Mesendoderm (in vitro differentiated cells): Measurements from ENCODE around the gene CEBPG.

Source experiments
- DNase-seq: peaks from one replicate; pipeline ENCODE4 v3.0.0; 2013
- H2AK5ac ChIP-seq: 2 replicates; pipeline ENCODE4 v1.6.1; 2013; ENCODE audit warnings: low read length, inconsistent platforms
- H2BK120ac ChIP-seq: 2 replicates; pipeline ENCODE4 v1.6.1; 2013; ENCODE audit warnings: low read depth, mild to moderate bottlenecking, low read length, moderate library complexity, mixed read lengths
- H2BK15ac ChIP-seq: replicated peaks from 2 replicates; pipeline ENCODE4 v1.6.1; 2013; ENCODE audit warnings: low read depth, mild to moderate bottlenecking, moderate library complexity
- H2BK5ac ChIP-seq: 2 replicates; pipeline ENCODE4 v1.6.1; 2013; ENCODE audit warnings: low read length, inconsistent platforms
- H3K18ac ChIP-seq: 2 replicates; pipeline ENCODE4 v1.6.1; 2013; ENCODE audit warnings: mild to moderate bottlenecking, low read length, mixed read lengths
- H3K23ac ChIP-seq: one replicate; pipeline ENCODE4 v1.6.1; 2013; ENCODE audit warnings: low read length
- H3K27ac ChIP-seq: 2 replicates; pipeline ENCODE4 v1.5.1; 2013; ENCODE audit warnings: low read depth, mild to moderate bottlenecking, inconsistent platforms, low read length, moderate library complexity
- H3K27me3 ChIP-seq: 2 replicates; pipeline ENCODE4 v1.6.1; 2013; ENCODE audit warnings: low read length, control low read depth, mild to moderate bottlenecking, inconsistent platforms; ENCODE audit not compliant: insufficient read depth, poor library complexity
- H3K36me3 ChIP-seq: 2 replicates; pipeline ENCODE4 v1.6.1; 2013; ENCODE audit warnings: low read length, inconsistent platforms; ENCODE audit not compliant: control insufficient read depth, insufficient read depth
- H3K4ac ChIP-seq: one replicate; pipeline ENCODE4 v1.6.1; 2013; ENCODE audit warnings: low read depth, mild to moderate bottlenecking, low read length, moderate library complexity
- H3K4me1 ChIP-seq: 2 replicates; pipeline ENCODE4 v1.6.1; 2013; ENCODE audit warnings: low read depth, low read length, inconsistent platforms; ENCODE audit not compliant: control insufficient read depth
- H3K4me2 ChIP-seq: 2 replicates; pipeline ENCODE4 v1.6.1; 2013; ENCODE audit warnings: low read length
- H3K4me3 ChIP-seq: 2 replicates; pipeline ENCODE4 v1.5.1; 2013; ENCODE audit warnings: mild to moderate bottlenecking, low read length
- H3K56ac ChIP-seq: one replicate; pipeline ENCODE4 v1.6.1; 2013; ENCODE audit warnings: low read length
- H3K79me1 ChIP-seq: 2 replicates; pipeline ENCODE4 v1.6.1; 2013; ENCODE audit warnings: low read length, inconsistent platforms
- H3K79me2 ChIP-seq: 2 replicates; pipeline ENCODE4 v1.6.1; 2013; ENCODE audit warnings: mild to moderate bottlenecking, low read length; ENCODE audit not compliant: control insufficient read depth, insufficient read depth
- H3K9ac ChIP-seq: 2 replicates; pipeline ENCODE4 v1.6.1; 2013; ENCODE audit warnings: low read length, inconsistent platforms
- H4K5ac ChIP-seq: one replicate; pipeline ENCODE4 v1.6.1; 2013; ENCODE audit warnings: low read length
- H4K8ac ChIP-seq: one replicate; pipeline ENCODE4 v1.6.1; 2013; ENCODE audit warnings: low read depth, mild to moderate bottlenecking, control low read depth, low read length, moderate library complexity
- WGBS: extraction: QIAGEN DNeasy Blood & Tissue Kit; methylation state at CpG from one replicate; pipeline ENCODE4 v1.1.7; 2013; ENCODE audit warnings: low lambda C conversion rate, missing lambda C conversion rate; ENCODE audit not compliant: insufficient coverage; ENCODE audit errors: extremely low coverage; 5-methylcytosine and 5-hydroxymethylcytosine counted together

Gene CEBPG

DNA sequence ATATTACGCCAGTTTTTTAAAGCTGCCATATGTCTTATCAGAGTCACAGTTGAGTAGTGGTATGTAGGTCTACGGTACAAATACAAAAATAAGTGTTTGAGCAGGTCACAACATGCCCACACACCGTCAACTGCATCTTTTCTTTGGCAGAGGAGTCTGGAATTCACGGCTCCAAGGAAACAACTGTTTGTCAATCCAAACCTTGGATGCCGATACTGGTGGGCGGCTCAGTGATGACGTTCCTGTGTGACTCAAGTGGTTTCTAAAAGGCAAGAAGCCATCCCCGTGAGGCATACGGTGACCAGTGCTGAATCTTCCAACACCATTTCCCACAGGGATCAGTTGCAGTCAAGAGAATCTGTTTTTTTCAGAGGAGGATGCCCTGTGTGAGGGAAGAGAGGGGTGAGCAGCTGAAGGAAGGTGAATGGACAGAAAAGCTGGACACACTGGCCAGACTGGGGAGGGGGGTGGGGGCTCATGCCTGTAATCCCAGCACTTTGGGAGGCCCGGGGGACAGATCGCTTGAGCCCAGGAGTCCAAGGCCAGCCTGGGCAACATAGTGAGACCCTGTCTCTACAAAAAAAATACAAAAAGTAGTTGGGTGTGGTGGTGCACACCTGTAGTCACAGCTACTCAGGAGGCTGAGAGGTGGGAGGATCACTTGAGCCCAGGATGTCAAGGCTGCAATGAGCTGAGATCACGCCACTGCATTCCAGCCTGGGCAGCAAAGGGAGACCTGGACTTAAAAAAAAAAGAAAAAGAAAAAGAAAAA is 22.8 kb upstream of the CEBPG start:
- Histone ChIP-seq H3K4me2 (no peak overlapping the region), H3K79me2 (no peaks in the 10 kb centered on the region), H2BK120ac (no peak overlapping the region), H3K9ac (no peak overlapping the region), H3K56ac (no peak overlapping the region), H3K23ac (no peak overlapping the region), H4K5ac (no peak overlapping the region), H3K18ac (no peak overlapping the region), H3K27ac (no peak overlapping the region), H3K36me3 (no peaks in the 10 kb centered on the region), H3K79me1 (no peaks in the 10 kb centered on the region), H2BK15ac (no peak overlapping the region), H2BK5ac (no peak overlapping the region), H3K4ac (no peak overlapping the region), H2AK5ac (no peak overlapping the region), H3K4me3 (no peak overlapping the region), H3K27me3 (no peaks in the 10 kb centered on the region), H3K4me1 (no peaks in the 10 kb centered on the region), H4K8ac (no peak overlapping the region)
- no CpG with 5 or more reads among the region's 12 CpGs for WGBS
- DNase-seq = no peak

DNA sequence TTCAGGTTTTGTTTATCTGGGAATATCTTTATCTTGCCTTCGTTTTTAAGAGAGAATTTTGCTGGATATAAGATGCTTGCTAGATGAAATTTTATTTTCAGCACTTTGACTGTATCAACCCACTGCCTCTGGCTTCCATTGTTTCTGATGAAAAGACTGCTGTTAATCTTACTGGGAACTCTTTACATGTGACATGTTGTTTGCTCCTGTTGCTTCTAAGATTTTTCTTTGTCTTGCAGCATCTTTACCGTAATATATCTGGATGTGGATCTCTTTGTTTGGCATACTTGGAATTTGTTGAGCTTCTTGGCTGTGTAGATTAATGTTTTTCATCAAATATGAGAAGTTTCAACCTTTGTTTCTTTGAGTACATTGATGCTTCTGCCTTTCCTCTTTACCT is 18.0 kb upstream of the CEBPG start:
- Histone ChIP-seq H4K8ac (no peak overlapping the region), H2BK120ac (no peak overlapping the region), H3K27ac (no peak overlapping the region), H3K23ac (no peak overlapping the region), H3K27me3 (no peaks in the 10 kb centered on the region), H4K5ac (no peak overlapping the region), H3K9ac (no peak overlapping the region), H3K18ac (no peak overlapping the region), H2AK5ac (no peak overlapping the region), H3K36me3 (no peaks in the 10 kb centered on the region), H2BK5ac (no peak overlapping the region), H3K79me2 (no peaks in the 10 kb centered on the region), H3K56ac (no peak overlapping the region), H3K4me1 (no peaks in the 10 kb centered on the region), H3K4me3 (no peak overlapping the region), H2BK15ac (no peak overlapping the region), H3K79me1 (no peaks in the 10 kb centered on the region), H3K4ac (no peak overlapping the region), H3K4me2 (no peak overlapping the region)
- no peak for DNase-seq
- no CpG with 5 or more reads among the region's 2 CpGs for WGBS

DNA sequence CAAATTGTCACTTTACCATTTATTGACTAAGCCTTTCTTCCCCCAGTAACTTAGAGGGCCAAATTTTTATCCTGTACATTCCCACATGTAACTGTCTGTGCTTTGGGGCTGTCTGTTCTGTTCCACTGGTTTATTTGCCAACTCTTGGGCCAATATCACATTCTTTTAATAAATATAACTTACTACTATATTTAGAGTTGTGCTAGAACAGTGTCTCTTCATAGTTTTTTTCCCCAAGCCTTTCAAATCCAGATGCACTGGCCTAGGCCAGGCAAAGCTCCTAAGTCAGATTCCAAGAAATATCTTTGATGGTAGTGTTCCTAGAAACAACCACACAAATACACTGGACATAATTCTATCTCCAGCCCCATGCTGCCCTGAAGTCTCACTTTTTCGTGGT is 16.0 kb upstream of the CEBPG start:
- no peak for DNase-seq
- H3K4ac ChIP-seq = no peak overlapping the region
- no peaks in the 10 kb centered on the region for H3K36me3 ChIP-seq
- no peak overlapping the region for H3K27ac ChIP-seq
- no peak overlapping the region for H3K56ac ChIP-seq
- no peak overlapping the region for H3K4me3 ChIP-seq
- no CpG with 5 or more reads among the region's 1 CpG for WGBS
- H4K8ac ChIP-seq = no peak overlapping the region
- H3K79me2 ChIP-seq = no peaks in the 10 kb centered on the region
- H2AK5ac ChIP-seq = no peak overlapping the region
- H4K5ac ChIP-seq = no peak overlapping the region
- no peaks in the 10 kb centered on the region for H3K79me1 ChIP-seq
- H3K9ac ChIP-seq = no peak overlapping the region
- H3K4me1 ChIP-seq = no peaks in the 10 kb centered on the region
- H2BK120ac ChIP-seq = no peak overlapping the region
- no peak overlapping the region for H3K23ac ChIP-seq
- no peaks in the 10 kb centered on the region for H3K27me3 ChIP-seq
- no peak overlapping the region for H3K18ac ChIP-seq
- no peak overlapping the region for H2BK15ac ChIP-seq
- no peak overlapping the region for H2BK5ac ChIP-seq
- H3K4me2 ChIP-seq = no peak overlapping the region

DNA sequence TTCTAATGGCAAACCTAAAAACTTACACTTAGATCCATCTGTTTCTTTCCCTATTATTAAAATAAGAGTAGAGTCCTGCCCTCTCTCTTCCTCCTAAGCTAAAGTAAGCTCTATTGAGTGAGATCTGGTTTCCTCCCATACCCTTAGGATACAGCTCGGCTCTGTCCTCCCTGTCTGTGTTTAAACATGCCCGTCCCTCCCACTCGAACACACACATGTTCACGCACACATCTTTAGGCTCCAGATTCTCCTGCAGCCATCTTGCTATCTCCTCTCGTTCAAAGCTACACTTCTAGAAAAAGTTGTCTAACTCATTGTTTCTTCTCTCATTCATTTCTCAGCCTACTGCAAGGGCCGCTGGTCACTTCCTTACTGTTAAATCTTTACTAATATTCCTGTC is 15.1 kb upstream of the CEBPG start:
- no peak overlapping the region for H3K23ac ChIP-seq
- H3K56ac ChIP-seq = no peak overlapping the region
- no peak overlapping the region for H3K9ac ChIP-seq

DNA sequence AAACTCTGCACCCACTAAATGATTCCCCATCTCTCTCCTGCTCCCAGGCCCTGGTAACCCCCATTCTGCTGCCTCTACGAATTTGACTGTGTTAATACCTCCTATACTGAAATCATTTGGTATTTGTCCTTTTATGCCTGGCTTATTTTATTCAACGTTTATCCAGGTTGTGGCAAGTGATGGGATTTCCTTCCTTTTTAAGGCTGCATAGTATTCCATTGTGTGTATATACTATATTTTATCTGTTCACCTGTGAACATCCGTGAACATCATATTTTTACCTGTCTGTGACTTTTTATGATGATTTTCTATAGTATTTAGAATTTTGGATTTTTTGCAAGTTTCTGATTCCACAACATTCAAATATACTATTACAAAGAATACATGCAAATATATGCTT is 13.9 kb upstream of the CEBPG start:
- no peak overlapping the region for H4K8ac ChIP-seq

More for the DNA sequence above, 15.1 kb upstream of the CEBPG start:
- DNase-seq = no peak
- Histone ChIP-seq H3K18ac (no peak overlapping the region), H3K27ac (no peak overlapping the region), H2AK5ac (no peak overlapping the region), H3K4ac (no peak overlapping the region), H3K79me1 (no peaks in the 10 kb centered on the region), H3K27me3 (no peaks in the 10 kb centered on the region), H3K36me3 (no peaks in the 10 kb centered on the region), H2BK120ac (no peak overlapping the region), H4K8ac (no peak overlapping the region), H3K79me2 (no peaks in the 10 kb centered on the region), H3K4me3 (no peak overlapping the region), H3K4me2 (no peak overlapping the region), H3K4me1 (no peaks in the 10 kb centered on the region), H4K5ac (no peak overlapping the region), H2BK5ac (no peak overlapping the region), H2BK15ac (no peak overlapping the region)
- WGBS = no CpG with 5 or more reads among the region's 6 CpGs

More for the DNA sequence above, 13.9 kb upstream of the CEBPG start:
- no peak for DNase-seq
- Histone ChIP-seq H3K56ac (no peak overlapping the region), H3K27ac (no peak overlapping the region), H2BK120ac (no peak overlapping the region), H2BK15ac (no peak overlapping the region), H3K4me1 (no peaks in the 10 kb centered on the region), H3K18ac (no peak overlapping the region), H2BK5ac (no peak overlapping the region), H3K27me3 (no peaks in the 10 kb centered on the region), H3K4me2 (no peak overlapping the region), H3K23ac (no peak overlapping the region), H3K9ac (no peak overlapping the region), H4K5ac (no peak overlapping the region), H3K36me3 (no peaks in the 10 kb centered on the region), H3K4ac (no peak overlapping the region), H3K79me1 (no peaks in the 10 kb centered on the region), H3K4me3 (no peak overlapping the region), H3K79me2 (no peaks in the 10 kb centered on the region), H2AK5ac (no peak overlapping the region)
- WGBS = no CpG with 5 or more reads among the region's 3 CpGs
